Panc1 (cell line): ENCODE results near the gene OGDH. TPM values are rescaled to one million over a fixed set of nuclear protein-coding genes. Genes with fewer than 3 reads are reported as not detected.

Experiments used
- ATAC-seq: fragments of 200-7000 bp; cut with Tn5 transposase; 2 replicates; pipeline ENCODE4 v1.9.1; 2020; ENCODE audit warnings: mild to moderate bottlenecking, moderate library complexity
- BruUV-seq: library from RNA; stranded (reverse); fragments of 400-500 nt; replicated peaks from 2 replicates; lab custom pipeline; 2021; lab: Mats Ljungman, UMichigan
- CTCF ChIA-PET: fragments of 300-600 bp; sonication (Branson Sonifier 250); formaldehyde crosslinking; loops from one replicate; lab custom pipeline; 2022; ENCODE audit warnings: antibody characterized with exemption; lab: Charles Lee
- POLR2A ChIA-PET: fragments of 300-600 bp; sonication (Branson Sonifier 250); formaldehyde crosslinking; loops from one replicate; lab custom pipeline; 2022; ENCODE audit warnings: antibody characterized with exemption; lab: Charles Lee
- DNase-seq: peaks from one replicate; pipeline ENCODE4 v3.0.0-alpha.2; 2010; ENCODE audit warnings: low read depth, low spot score
- H3K27ac ChIP-seq: 2 replicates; pipeline ENCODE4 v1.5.1; 2011; ENCODE audit warnings: mild to moderate bottlenecking, low read length, inconsistent platforms
- H3K27me3 ChIP-seq: fragments of 200-500 bp; sonication (Bioruptor generic); 2 replicates; pipeline ENCODE4 v1.6.0; 2014; ENCODE audit warnings: low read length, inconsistent platforms; ENCODE audit not compliant: control insufficient read depth, insufficient read depth
- H3K36me3 ChIP-seq: fragments of 200-500 bp; sonication (Bioruptor generic); 2 replicates; pipeline ENCODE4 v1.5.1; 2014; ENCODE audit warnings: inconsistent platforms, mild to moderate bottlenecking, low read length, moderate library complexity; ENCODE audit not compliant: control insufficient read depth, insufficient read depth
- H3K4me1 ChIP-seq: 2 replicates; pipeline ENCODE4 v1.5.1; 2011; ENCODE audit warnings: inconsistent platforms, mild to moderate bottlenecking, low read length, moderate library complexity; ENCODE audit not compliant: control insufficient read depth, insufficient read depth
- H3K4me3 ChIP-seq, 2 experiments: 2 replicates each; pipeline ENCODE4 v1.5.1; 2011 to 2012; ENCODE audit warnings: low read depth in 2 of 2, low read length in 2 of 2, mild to moderate bottlenecking in 2 of 2, inconsistent platforms in 1 of 2, moderate library complexity in 1 of 2
- H3K9me3 ChIP-seq: fragments of 200-500 bp; sonication (Bioruptor generic); 2 replicates; pipeline ENCODE4 v1.5.1; 2014; ENCODE audit warnings: low read depth, mild to moderate bottlenecking, inconsistent platforms, low read length, moderate library complexity; ENCODE audit not compliant: control insufficient read depth, insufficient read depth
- CTCF ChIP-seq: fragments of 450-650 bp; IDR thresholded peaks from 2 replicates; pipeline ENCODE4 v1.5.1; 2017; ENCODE audit warnings: mild to moderate bottlenecking
- POLR2AphosphoS5 ChIP-seq: IDR thresholded peaks from 2 replicates; pipeline ENCODE4 v1.6.1; 2012; ENCODE audit warnings: mild to moderate bottlenecking, low read depth, low read length, moderate library complexity
- REST ChIP-seq, 2 experiments: IDR thresholded peaks; 2 replicates each; pipeline ENCODE4 v1.6.1; 2011 to 2012; ENCODE audit warnings: low read depth in 2 of 2, control low read depth in 1 of 2, low read length in 1 of 2, mild to moderate bottlenecking in 1 of 2, moderate library complexity in 1 of 2; ENCODE audit not compliant: insufficient read depth in 1 of 2
- SIN3A ChIP-seq: IDR thresholded peaks from 2 replicates; pipeline ENCODE4 v1.6.1; 2012; ENCODE audit warnings: low read depth, mild to moderate bottlenecking, low read length, moderate library complexity, borderline replicate concordance; ENCODE audit not compliant: insufficient read depth
- TCF7L2 ChIP-seq: IDR thresholded peaks from 2 replicates; pipeline ENCODE4 v1.6.1; 2011; ENCODE audit warnings: mild to moderate bottlenecking, low read depth, low read length, inconsistent platforms
- in situ Hi-C: cut with HindIII; loops from 2 replicates; pipeline ENCODE4 v1.10.0; 2016; ENCODE audit warnings: low sequenced_read_pairs, low pct_unique_long_range_greater_than_20kb
- intact Hi-C: fragments of 100-400 bp; cut with micrococcal nuclease; formaldehyde crosslinking; loops from one replicate; pipeline ENCODE4 v1.10.0; 2022; ENCODE audit not compliant: unreplicated experiment
- total RNA-seq: library from RNA; stranded (reverse); gene quantifications from one replicate; pipeline ENCODE4 v1.2.1, GENCODE V29; 2021; ENCODE audit not compliant: unreplicated experiment

The OGDH gene
- total RNA-seq, 1 experiment from 2014 or later = 166 TPM

GRCh38 chr7:44559485-44559884, 46.9 kb upstream of the OGDH start:
- POLR2A ChIA-PET = no interaction called here
- no TSS peak for BruUV-seq
- no peaks in the 10 kb centered on the region for H3K36me3 ChIP-seq
- H3K4me1 ChIP-seq = peaks cover 6% of the 10 kb centered on the region; the same call in 1 of the 2 replicates
- no peaks in the 10 kb centered on the region for H3K27me3 ChIP-seq
- H3K27ac ChIP-seq = no peak overlapping the region
- DNase-seq (no peak), ATAC-seq (0 out of 2 replicates have a peak, but pooled peaks have one; percentile 22)
- no peak overlapping the region for H3K4me3 ChIP-seq
- in situ Hi-C loops (no loop called here), intact Hi-C loops (no loop called here)
- no peaks in the 10 kb centered on the region for H3K9me3 ChIP-seq
- CTCF ChIA-PET = no interaction called here
- TF ChIP-seq TCF7L2 = no peak
- TF ChIP-seq SIN3A = no peak
- TF ChIP-seq CTCF = no peak
- no peak for TF ChIP-seq REST (IDR thresholded peaks at IDR 0.05; ENCODE audit: insufficient read depth in 1 of 2, low read depth in 2 of 2, low read length in 1 of 2)
- TF ChIP-seq POLR2AphosphoS5 = no peak

- TF ChIP-seq TCF7L2 = no peak
- TF ChIP-seq POLR2AphosphoS5 = no peak
- TF ChIP-seq SIN3A = no peak
- TF ChIP-seq REST (IDR thresholded peaks at IDR 0.05; ENCODE audit: insufficient read depth in 1 of 2, low read depth in 2 of 2, low read length in 1 of 2) = no peak
- TF ChIP-seq CTCF = no peak
- intact Hi-C loops = loop anchor here (5.0 to 10.0 kb wide), 2 partner anchors 69 to 317 kb away; partner anchors contain the start of gene NUDCD3
- Histone ChIP-seq H3K4me3 (no peak overlapping the region), H3K27ac (no peak overlapping the region), H3K27me3 (no peaks in the 10 kb centered on the region), H3K4me1 (peaks cover 6% of the 10 kb centered on the region; the same call in 1 of the 2 replicates), H3K9me3 (no peaks in the 10 kb centered on the region), H3K36me3 (no peaks in the 10 kb centered on the region)
- CTCF ChIA-PET = no interaction called here
- in situ Hi-C loops = no loop called here
- POLR2A ChIA-PET = no interaction called here
- DNase-seq = no peak
- no peak for ATAC-seq
- BruUV-seq = no TSS peak
Observed at GRCh38 chr7:44561481-44561880, 44.9 kb upstream of the OGDH start.
